T-helper 2 cell treated with Interferon-gamma antibody and Interleukin-4, amounts not matched to agents 5 μg/mL and 100 μg/mL, for 36 hours (primary cell): Measurements from ENCODE around the gene WDR62.

Experiments used
- DNase-seq: peaks from one replicate; pipeline ENCODE4 v3.0.0; 2021; ENCODE audit warnings: low spot score
- H3K27ac Mint-ChIP-seq: one replicate; pipeline ENCODE4 v1.8.0; 2021; ENCODE audit warnings: mild to moderate bottlenecking, mixed read lengths
- H3K27me3 Mint-ChIP-seq: one replicate; pipeline ENCODE4 v1.8.0; 2021; ENCODE audit warnings: low read depth, mixed read lengths
- H3K36me3 Mint-ChIP-seq: one replicate; pipeline ENCODE4 v1.8.0; 2021; ENCODE audit warnings: low read depth, mixed read lengths
- H3K4me1 Mint-ChIP-seq: one replicate; pipeline ENCODE4 v1.8.0; 2021; ENCODE audit warnings: low read depth, mixed read lengths
- H3K4me3 Mint-ChIP-seq: one replicate; pipeline ENCODE4 v1.8.0; 2022; ENCODE audit warnings: mild to moderate bottlenecking, moderate library complexity, mixed read lengths
- H3K9me3 Mint-ChIP-seq: one replicate; pipeline ENCODE4 v1.8.0; 2021; ENCODE audit warnings: mixed read lengths

The WDR62 gene

GRCh38 chr19:36140304-36141038, 85.8 kb downstream of the WDR62 start:
- Mint-ChIP-seq H3K36me3 (peaks cover 34% of the 10 kb centered on the region), H3K4me1 (peaks cover 14% of the 10 kb centered on the region), H3K9me3 (no peaks in the 10 kb centered on the region), H3K27ac (peak overlapping the region; percentile 94), H3K27me3 (no peaks in the 10 kb centered on the region), H3K4me3 (peak overlapping the region; percentile 97)
- peak; percentile 33 for DNase-seq

GRCh38 chr19:36141039-36141927, 86.6 kb downstream of the WDR62 start:
- peak; percentile 87 for DNase-seq
- Mint-ChIP-seq H3K4me3 (peak overlapping the region; percentile 97), H3K9me3 (no peaks in the 10 kb centered on the region), H3K4me1 (peaks cover 14% of the 10 kb centered on the region), H3K27ac (peak overlapping the region; percentile 94), H3K27me3 (no peaks in the 10 kb centered on the region), H3K36me3 (peaks cover 41% of the 10 kb centered on the region)

- Mint-ChIP-seq H3K4me3 (peak overlapping the region; percentile 87), H3K4me1 (peaks cover 9% of the 10 kb centered on the region), H3K9me3 (no peaks in the 10 kb centered on the region), H3K36me3 (peaks cover 47% of the 10 kb centered on the region), H3K27me3 (no peaks in the 10 kb centered on the region), H3K27ac (no peak overlapping the region)
- DNase-seq: no peak
Observed at GRCh38 chr19:36142046-36142445, 87.3 kb downstream of the WDR62 start.

- Mint-ChIP-seq H3K36me3 (peaks cover 49% of the 10 kb centered on the region), H3K9me3 (no peaks in the 10 kb centered on the region), H3K4me3 (peak overlapping the region; percentile 40), H3K4me1 (peaks cover 9% of the 10 kb centered on the region), H3K27ac (no peak overlapping the region), H3K27me3 (no peaks in the 10 kb centered on the region)
- DNase-seq: no peak
Observed at GRCh38 chr19:36142496-36142895, 87.8 kb downstream of the WDR62 start.

- DNase-seq: no peak
- Mint-ChIP-seq H3K9me3 (no peaks in the 10 kb centered on the region), H3K36me3 (peaks cover 63% of the 10 kb centered on the region)
Observed at GRCh38 chr19:36144624-36145023, 89.9 kb downstream of the WDR62 start.

GRCh38 chr19:36149673-36150406, 95.1 kb downstream of the WDR62 start:
- H3K27me3 Mint-ChIP-seq: no peaks in the 10 kb centered on the region
- H3K4me3 Mint-ChIP-seq: no peak overlapping the region
- H3K9me3 Mint-ChIP-seq: no peaks in the 10 kb centered on the region
- H3K36me3 Mint-ChIP-seq: peaks cover 50% of the 10 kb centered on the region
- H3K4me1 Mint-ChIP-seq: peaks cover 4% of the 10 kb centered on the region
- DNase-seq: no peak
- no peak overlapping the region for H3K27ac Mint-ChIP-seq

More at GRCh38 chr19:36144624-36145023, 89.9 kb downstream of the WDR62 start:
- Mint-ChIP-seq H3K27ac (no peak overlapping the region), H3K4me3 (no peak overlapping the region), H3K27me3 (no peaks in the 10 kb centered on the region), H3K4me1 (peaks cover 13% of the 10 kb centered on the region)

- Mint-ChIP-seq H3K36me3 (peaks cover 45% of the 10 kb centered on the region), H3K27ac (no peak overlapping the region), H3K4me1 (peaks cover 4% of the 10 kb centered on the region)
Observed at GRCh38 chr19:36150586-36150985, 95.9 kb downstream of the WDR62 start.

GRCh38 chr19:36151144-36152018, 96.7 kb downstream of the WDR62 start:
- Mint-ChIP-seq H3K4me3 (no peak overlapping the region), H3K4me1 (peaks cover 4% of the 10 kb centered on the region), H3K36me3 (peaks cover 38% of the 10 kb centered on the region), H3K27me3 (no peaks in the 10 kb centered on the region), H3K27ac (no peak overlapping the region), H3K9me3 (no peaks in the 10 kb centered on the region)
- no peak for DNase-seq

More at GRCh38 chr19:36150586-36150985, 95.9 kb downstream of the WDR62 start:
- H3K27me3 Mint-ChIP-seq: no peaks in the 10 kb centered on the region
- H3K4me3 Mint-ChIP-seq: no peak overlapping the region
- no peaks in the 10 kb centered on the region for H3K9me3 Mint-ChIP-seq
- no peak for DNase-seq

- no peaks in the 10 kb centered on the region for H3K9me3 Mint-ChIP-seq
- DNase-seq: no peak
- no peak overlapping the region for H3K4me3 Mint-ChIP-seq
- peaks cover 33% of the 10 kb centered on the region for H3K36me3 Mint-ChIP-seq
- H3K27me3 Mint-ChIP-seq: no peaks in the 10 kb centered on the region
- no peak overlapping the region for H3K27ac Mint-ChIP-seq
- H3K4me1 Mint-ChIP-seq: peaks cover 4% of the 10 kb centered on the region
Observed at GRCh38 chr19:36152019-36152351, 97.3 kb downstream of the WDR62 start.

GRCh38 chr19:36152352-36153091, 97.8 kb downstream of the WDR62 start, which contains the start of gene COX7A1:
COX7A1 (minus strand) TSS chr19:36152447; CDS start chr19:36152407, 40 bp downstream.
- peaks cover 30% of the 10 kb centered on the region for H3K36me3 Mint-ChIP-seq
- peaks cover 4% of the 10 kb centered on the region for H3K4me1 Mint-ChIP-seq
- H3K27ac Mint-ChIP-seq: no peak within 1 kb of the TSS
- no peaks in the 10 kb centered on the region for H3K9me3 Mint-ChIP-seq
- H3K4me3 Mint-ChIP-seq: no peak within 1 kb of the TSS
- no peak for DNase-seq
- H3K27me3 Mint-ChIP-seq: no peaks in the 10 kb centered on the region

- H3K9me3 Mint-ChIP-seq: no peaks in the 10 kb centered on the region
- H3K4me1 Mint-ChIP-seq: peaks cover 4% of the 10 kb centered on the region
- H3K27ac Mint-ChIP-seq: no peak overlapping the region
- DNase-seq: no peak
- H3K4me3 Mint-ChIP-seq: no peak overlapping the region
- no peaks in the 10 kb centered on the region for H3K27me3 Mint-ChIP-seq
- peaks cover 26% of the 10 kb centered on the region for H3K36me3 Mint-ChIP-seq
Observed at GRCh38 chr19:36153126-36153525, 98.4 kb downstream of the WDR62 start.
